Parietal lobe (tissue), 1 donor: Measurements from ENCODE around the gene SCNN1G. TPM values are rescaled to one million over a fixed set of nuclear protein-coding genes. Genes with fewer than 3 reads are reported as not detected.

Source experiments
- total RNA-seq: library from RNA; depleted of rRNA; stranded (reverse); fragments of >200 nt; gene quantifications from one replicate; pipeline ENCODE4 v1.2.3, GENCODE V29; 2014

SCNN1G gene, protein sequence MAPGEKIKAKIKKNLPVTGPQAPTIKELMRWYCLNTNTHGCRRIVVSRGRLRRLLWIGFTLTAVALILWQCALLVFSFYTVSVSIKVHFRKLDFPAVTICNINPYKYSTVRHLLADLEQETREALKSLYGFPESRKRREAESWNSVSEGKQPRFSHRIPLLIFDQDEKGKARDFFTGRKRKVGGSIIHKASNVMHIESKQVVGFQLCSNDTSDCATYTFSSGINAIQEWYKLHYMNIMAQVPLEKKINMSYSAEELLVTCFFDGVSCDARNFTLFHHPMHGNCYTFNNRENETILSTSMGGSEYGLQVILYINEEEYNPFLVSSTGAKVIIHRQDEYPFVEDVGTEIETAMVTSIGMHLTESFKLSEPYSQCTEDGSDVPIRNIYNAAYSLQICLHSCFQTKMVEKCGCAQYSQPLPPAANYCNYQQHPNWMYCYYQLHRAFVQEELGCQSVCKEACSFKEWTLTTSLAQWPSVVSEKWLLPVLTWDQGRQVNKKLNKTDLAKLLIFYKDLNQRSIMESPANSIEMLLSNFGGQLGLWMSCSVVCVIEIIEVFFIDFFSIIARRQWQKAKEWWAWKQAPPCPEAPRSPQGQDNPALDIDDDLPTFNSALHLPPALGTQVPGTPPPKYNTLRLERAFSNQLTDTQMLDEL
- total RNA-seq, result 0.63 TPM

DNA sequence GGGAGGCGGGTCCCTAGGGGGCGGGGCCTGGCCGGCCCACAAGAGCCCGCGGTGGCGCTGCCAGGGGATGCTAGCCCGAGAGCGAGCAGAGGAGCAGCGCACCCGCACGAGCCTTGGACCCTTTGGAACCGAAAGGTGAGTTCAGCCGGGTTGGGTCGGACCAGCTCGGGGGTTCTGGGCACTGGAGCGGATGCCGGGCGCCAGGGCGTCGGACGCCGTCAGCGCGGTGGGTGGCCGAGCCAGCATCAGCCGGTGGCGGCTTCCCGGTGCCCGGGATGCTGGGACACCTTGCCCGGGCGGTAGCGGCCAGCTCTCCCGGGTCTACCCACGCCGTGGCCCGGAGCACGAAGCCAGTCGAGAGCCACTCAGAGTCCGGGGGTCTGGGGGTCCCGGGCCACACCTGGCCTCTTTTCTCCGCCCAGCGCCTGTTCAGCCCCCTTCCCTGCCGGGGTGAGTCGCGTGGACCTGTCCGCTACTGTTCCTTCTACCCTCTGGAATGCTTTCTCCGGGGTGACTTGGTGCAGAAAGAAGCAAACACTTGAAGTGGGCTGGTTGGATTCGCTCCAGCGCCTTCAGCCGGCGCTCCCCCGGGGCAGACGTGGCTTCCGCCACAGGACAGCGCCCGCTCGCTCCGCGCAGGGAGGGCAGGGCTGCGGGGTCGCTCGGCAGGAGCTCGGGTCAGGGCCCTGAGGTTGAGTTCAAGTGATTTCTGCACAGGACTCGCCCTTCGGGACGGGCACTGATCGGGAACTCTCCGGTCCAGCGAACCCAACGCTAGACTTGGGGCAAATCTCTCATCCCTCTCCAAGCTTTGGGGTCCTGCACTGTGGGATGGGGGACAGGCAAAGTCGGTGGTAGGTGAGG is at the start of gene SCNN1G:
TSS of gene SCNN1G (plus strand) at position 67 of the 864 bp plus-strand sequence. CDS start 3,527 bp downstream, outside the sequence.

DNA sequence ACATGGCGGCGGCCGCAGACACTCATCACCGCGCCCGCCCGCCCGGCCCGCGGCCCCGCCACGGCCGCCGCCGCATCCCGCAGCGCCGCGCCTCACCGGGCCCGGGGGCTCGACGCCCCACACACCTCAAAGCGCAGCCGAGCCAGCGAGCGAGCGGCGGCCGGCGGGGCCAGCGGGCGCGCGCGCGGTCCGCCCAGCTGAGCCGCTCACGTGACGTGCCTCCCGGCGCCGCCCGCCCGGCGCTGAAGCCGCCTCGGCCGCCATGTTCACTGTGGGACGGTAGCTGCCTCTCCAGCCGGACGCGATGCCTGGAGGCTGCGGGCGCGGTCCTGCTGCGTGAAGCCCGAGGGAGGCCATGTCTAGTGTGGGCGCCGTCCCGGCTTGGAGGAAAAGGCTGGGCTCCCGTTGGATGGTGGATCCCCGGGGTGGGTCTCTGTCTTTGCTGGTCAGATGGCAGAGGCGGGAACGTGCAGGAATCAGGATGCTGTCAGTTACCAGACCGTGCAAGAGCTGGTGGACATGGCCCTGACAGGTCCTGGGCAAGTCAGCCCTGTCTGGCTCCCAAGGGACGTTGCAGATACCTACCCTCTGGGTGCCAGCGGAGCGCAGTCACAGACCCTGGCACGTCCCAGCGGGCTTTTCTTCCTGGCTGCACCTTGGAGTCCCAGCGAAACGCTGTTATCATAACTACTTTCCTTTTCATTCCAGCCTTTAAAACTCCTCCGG is 33.1 kb upstream of the SCNN1G start, which contains the start of gene USP31:
TSS of gene USP31 (minus strand) at position 186 of the 726 bp plus-strand sequence. CDS start at position 4, 182 bp downstream.

Other genes with a start within 250 kb of the SCNN1G start
- gene USP31, start 33.3 kb upstream of the SCNN1G start, total RNA-seq, result 51.3 TPM
- gene SCNN1B, start 119.6 kb downstream of the SCNN1G start, total RNA-seq, result not detected